ENCODE measurements around the gene RNF145. TPM values are rescaled to one million over a fixed set of nuclear protein-coding genes. Genes with fewer than 3 reads are reported as not detected.

Gene RNF145
- total RNA-seq, 1 experiment from 2014 or later: 193 TPM

- Mint-ChIP-seq H3K36me3 (ENCODE audit: insufficient read depth, unreplicated experiment) (peaks cover 70% of the 10 kb centered on the region), H3K27ac (ENCODE audit: unreplicated experiment) (peak overlapping the region; percentile 98), H3K9me3 (ENCODE audit: low read depth, unreplicated experiment) (no peaks in the 10 kb centered on the region), H3K27me3 (ENCODE audit: unreplicated experiment) (no peaks in the 10 kb centered on the region), H3K4me3 (ENCODE audit: low read depth, unreplicated experiment) (peak overlapping the region; percentile 51), H3K4me1 (ENCODE audit: low read depth, unreplicated experiment) (peaks cover 73% of the 10 kb centered on the region)
- no TSS peak for BruUV-seq (replicated peaks)
- CTCF ChIA-PET: interaction anchor here (0.8 kb wide), 1 partner anchor 28 kb away, joined by 4 read pairs; no protein-coding TSS in a partner anchor
- intact Hi-C loops (cut with micrococcal nuclease; ENCODE audit: unreplicated experiment): no loop called here
- DNase-seq: no peak
- TF ChIP-seq CTCF (IDR thresholded peaks at IDR 0.05; ENCODE audit: unreplicated experiment): no peak
Measured at GRCh38 chr5:159181152-159181551, 28.2 kb downstream of the RNF145 start.

DNA sequence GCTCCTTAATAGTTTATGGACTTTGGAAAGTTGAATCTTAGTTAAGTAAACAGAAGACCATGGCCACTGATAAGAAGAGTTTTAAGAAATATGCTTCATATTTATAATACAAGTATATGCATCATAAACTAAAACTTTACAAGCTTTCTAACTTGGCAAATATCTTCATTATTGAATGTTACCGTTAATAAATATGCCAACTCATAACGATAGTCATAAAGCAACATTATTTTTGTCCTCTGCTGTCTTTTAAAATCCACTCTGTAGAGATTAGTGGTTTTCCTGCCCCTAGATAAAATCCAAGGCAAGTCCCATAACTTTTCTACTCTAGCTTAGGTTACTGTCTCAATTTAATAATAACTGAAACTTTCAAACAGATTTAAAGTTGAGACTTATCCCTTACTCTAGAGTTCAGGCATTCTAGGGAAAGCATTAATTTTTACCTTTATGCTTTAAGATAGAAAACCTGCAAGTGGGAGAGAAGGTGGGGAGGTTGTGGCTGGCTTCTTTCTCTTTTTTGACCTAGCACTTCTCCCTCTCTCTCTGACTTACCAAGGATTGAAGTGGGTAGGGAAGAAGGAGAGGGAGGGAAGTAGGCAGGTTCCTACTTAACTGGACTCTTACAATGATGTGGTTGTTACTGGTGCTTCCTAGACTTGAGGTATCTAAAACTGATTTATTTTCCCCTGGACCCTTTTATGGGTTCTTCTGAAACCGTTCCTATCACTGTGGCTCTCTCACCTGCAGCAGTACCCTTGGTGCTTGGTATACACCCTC lies 29.6 kb downstream of the RNF145 start:
- Mint-ChIP-seq H3K4me1 (ENCODE audit: low read depth, unreplicated experiment) (peaks cover 73% of the 10 kb centered on the region), H3K9me3 (ENCODE audit: low read depth, unreplicated experiment) (no peaks in the 10 kb centered on the region), H3K4me3 (ENCODE audit: low read depth, unreplicated experiment) (peak overlapping the region; percentile 13), H3K36me3 (ENCODE audit: insufficient read depth, unreplicated experiment) (peaks cover 73% of the 10 kb centered on the region), H3K27ac (ENCODE audit: unreplicated experiment) (peak overlapping the region; percentile 98), H3K27me3 (ENCODE audit: unreplicated experiment) (no peaks in the 10 kb centered on the region)
- CTCF ChIA-PET: interaction anchor here (1.0 to 1.5 kb wide), 3 partner anchors 10 to 28 kb away, joined by 4 to 9 read pairs (median 5); no protein-coding TSS in a partner anchor
- TF ChIP-seq CTCF (IDR thresholded peaks at IDR 0.05; ENCODE audit: unreplicated experiment): no peak
- DNase-seq: no peak
- BruUV-seq (replicated peaks): TSS peak; percentile 99
- intact Hi-C loops (cut with micrococcal nuclease; ENCODE audit: unreplicated experiment): loop anchor here (2.0 to 5.0 kb wide), 2 partner anchors 27 to 83 kb away; partner anchors contain the start of gene UBLCP1

DNA sequence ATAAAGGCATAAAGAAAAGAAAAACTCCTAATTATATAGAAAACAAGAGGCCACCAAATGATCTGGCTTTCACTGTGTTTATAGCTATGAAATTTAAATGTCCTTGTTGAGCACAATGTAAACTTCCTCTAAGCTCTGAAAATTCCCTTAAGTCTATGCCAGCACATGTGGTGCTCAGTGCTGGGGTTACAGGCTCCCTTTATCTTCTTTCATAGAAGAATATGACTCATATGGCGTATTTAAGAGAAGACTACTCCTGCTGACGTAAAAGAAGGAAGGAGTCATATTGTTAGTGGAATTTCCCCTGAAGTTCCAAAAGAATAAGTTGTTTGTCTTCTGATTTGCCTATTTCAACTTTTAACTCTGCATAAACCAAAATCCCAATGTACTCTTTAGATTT lies 30.4 kb downstream of the RNF145 start:
- CTCF ChIA-PET: interaction anchor here (0.6 to 1.5 kb wide), 6 partner anchors 11 to 138 kb away, joined by 3 to 9 read pairs (median 4); no protein-coding TSS in a partner anchor
- H3K27me3 Mint-ChIP-seq (ENCODE audit: unreplicated experiment): no peaks in the 10 kb centered on the region
- TF ChIP-seq CTCF (IDR thresholded peaks at IDR 0.05; ENCODE audit: unreplicated experiment): no peak
- H3K36me3 Mint-ChIP-seq (ENCODE audit: insufficient read depth, unreplicated experiment): peaks cover 76% of the 10 kb centered on the region
- intact Hi-C loops (cut with micrococcal nuclease; ENCODE audit: unreplicated experiment): loop anchor here (2.0 to 5.0 kb wide), 2 partner anchors 28 to 83 kb away; partner anchors contain the start of gene UBLCP1
- DNase-seq: peak; percentile 67
- peak overlapping the region; percentile 98 for H3K27ac Mint-ChIP-seq (ENCODE audit: unreplicated experiment)
- no peaks in the 10 kb centered on the region for H3K9me3 Mint-ChIP-seq (ENCODE audit: low read depth, unreplicated experiment)
- BruUV-seq (replicated peaks): no TSS peak
- peaks cover 67% of the 10 kb centered on the region for H3K4me1 Mint-ChIP-seq (ENCODE audit: low read depth, unreplicated experiment)
- H3K4me3 Mint-ChIP-seq (ENCODE audit: low read depth, unreplicated experiment): peak overlapping the region; percentile 13

DNA sequence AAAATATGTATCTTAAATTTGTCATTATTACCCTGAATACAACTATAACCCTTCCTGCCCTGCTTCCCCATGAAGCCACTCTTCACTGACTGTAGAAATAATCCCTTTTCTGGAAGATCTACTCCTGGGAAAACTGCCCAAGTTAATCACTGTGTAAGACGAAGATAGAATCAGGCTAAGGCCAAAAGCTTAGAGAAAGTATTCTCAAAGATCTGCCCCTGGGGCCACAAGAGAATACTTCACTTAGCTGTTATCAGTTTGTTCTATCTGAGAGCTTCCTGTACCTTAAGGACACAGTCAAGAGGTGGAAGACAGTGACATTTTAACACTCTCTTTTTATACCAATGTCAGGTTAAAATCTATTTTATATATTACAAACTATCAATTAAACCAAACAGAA lies 33.8 kb downstream of the RNF145 start:
- H3K4me1 Mint-ChIP-seq (ENCODE audit: low read depth, unreplicated experiment): peaks cover 46% of the 10 kb centered on the region
- BruUV-seq (replicated peaks): no TSS peak
- no peaks in the 10 kb centered on the region for H3K9me3 Mint-ChIP-seq (ENCODE audit: low read depth, unreplicated experiment)
- peak overlapping the region; percentile 40 for H3K4me3 Mint-ChIP-seq (ENCODE audit: low read depth, unreplicated experiment)
- peaks cover 81% of the 10 kb centered on the region for H3K36me3 Mint-ChIP-seq (ENCODE audit: insufficient read depth, unreplicated experiment)
- H3K27me3 Mint-ChIP-seq (ENCODE audit: unreplicated experiment): no peaks in the 10 kb centered on the region
- intact Hi-C loops (cut with micrococcal nuclease; ENCODE audit: unreplicated experiment): loop anchor here (5.0 kb wide), 1 partner anchor 87 kb away; the partner anchor contains the start of gene UBLCP1
- no peak for DNase-seq
- no peak for TF ChIP-seq CTCF (IDR thresholded peaks at IDR 0.05; ENCODE audit: unreplicated experiment)
- CTCF ChIA-PET: interaction anchor here (1.4 to 1.7 kb wide), 2 partner anchors 11 to 32 kb away, joined by 3 to 5 read pairs; no protein-coding TSS in a partner anchor
- H3K27ac Mint-ChIP-seq (ENCODE audit: unreplicated experiment): peak overlapping the region; percentile 96

All from Calu3 (cell line).